Stimulated activated CD8-positive, alpha-beta memory T cell treated with anti-CD3 and anti-CD28 coated beads, Interleukin-7, amount 100 ng/mL, for 1 hour (primary cell): ENCODE measurements around the gene TMEM254.
"Not testable (repeated sequence)": the region's sequence is repeated elsewhere in the genome, so short reads cannot be mapped to it uniquely, and the experiment has no call there.

ENCODE experiments used
- DNase-seq, 2 donors: peaks; one replicate each; pipeline ENCODE4 v3.0.0-alpha.2; 2020; ENCODE audit warnings: low read depth in 2 of 2

The TMEM254 gene

DNA sequence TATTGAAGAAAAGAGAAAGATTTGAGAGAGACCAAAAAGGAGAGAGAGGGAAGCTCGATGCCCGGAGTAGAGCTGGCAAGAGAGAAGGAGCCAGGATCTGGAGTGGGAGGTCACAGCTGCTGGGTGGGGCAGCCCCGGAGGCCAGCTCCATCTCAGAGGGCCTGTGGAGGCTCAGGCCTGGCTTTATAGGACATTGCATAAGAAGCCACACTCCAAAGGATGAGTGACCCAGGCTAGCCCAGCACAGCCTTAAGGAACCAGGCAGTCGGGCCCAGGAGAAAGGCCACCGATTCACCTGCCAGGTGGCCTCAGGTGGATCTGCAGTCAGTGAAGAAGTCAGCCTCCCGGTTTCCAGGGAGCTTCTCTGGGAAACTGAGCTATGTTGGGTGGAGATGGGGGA, 54.7 kb downstream of the TMEM254 start:
- no peak for DNase-seq

DNA sequence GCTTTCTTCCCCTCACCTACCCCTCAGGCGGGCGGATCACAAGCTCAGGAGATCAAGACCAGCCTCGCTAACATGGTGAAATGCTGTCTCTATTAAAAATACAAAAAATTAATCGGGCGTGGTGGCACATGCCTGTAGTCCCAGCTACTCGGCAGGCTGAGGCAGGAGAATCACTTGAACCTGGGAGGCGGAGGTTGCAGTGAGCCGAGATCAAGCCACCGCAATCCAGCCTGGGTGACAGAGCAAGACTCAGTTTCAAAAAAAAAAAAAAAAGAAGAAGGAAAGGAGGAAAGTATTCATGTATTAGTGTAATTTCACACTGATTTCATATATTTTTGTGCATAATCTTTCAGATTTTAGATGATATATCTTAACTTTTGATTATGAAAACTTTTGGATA, 55.2 kb downstream of the TMEM254 start:
- DNase-seq = not testable (repeated sequence)

DNA sequence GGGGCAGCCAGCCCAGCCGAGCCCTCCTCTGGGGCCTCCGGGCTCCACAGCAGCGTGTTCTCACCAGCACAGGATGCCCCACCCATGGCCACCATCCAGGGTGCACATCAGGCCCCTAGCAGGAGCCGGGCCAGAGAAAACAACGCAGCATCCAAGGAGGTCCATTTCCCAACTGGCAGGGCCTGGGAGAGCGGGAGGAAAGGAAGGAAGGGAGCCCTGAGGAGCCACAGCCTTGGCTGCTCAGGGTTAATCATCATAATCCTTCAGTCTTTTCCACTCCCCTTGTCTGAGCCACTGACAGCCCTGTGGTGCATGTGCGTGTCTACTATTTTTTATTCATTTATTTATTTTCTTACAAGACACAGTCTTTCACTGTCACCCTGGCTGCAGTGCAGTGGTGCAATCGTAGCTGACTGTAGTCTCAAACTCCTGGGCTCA, 57.7 kb downstream of the TMEM254 start:
- DNase-seq = no peak

DNA sequence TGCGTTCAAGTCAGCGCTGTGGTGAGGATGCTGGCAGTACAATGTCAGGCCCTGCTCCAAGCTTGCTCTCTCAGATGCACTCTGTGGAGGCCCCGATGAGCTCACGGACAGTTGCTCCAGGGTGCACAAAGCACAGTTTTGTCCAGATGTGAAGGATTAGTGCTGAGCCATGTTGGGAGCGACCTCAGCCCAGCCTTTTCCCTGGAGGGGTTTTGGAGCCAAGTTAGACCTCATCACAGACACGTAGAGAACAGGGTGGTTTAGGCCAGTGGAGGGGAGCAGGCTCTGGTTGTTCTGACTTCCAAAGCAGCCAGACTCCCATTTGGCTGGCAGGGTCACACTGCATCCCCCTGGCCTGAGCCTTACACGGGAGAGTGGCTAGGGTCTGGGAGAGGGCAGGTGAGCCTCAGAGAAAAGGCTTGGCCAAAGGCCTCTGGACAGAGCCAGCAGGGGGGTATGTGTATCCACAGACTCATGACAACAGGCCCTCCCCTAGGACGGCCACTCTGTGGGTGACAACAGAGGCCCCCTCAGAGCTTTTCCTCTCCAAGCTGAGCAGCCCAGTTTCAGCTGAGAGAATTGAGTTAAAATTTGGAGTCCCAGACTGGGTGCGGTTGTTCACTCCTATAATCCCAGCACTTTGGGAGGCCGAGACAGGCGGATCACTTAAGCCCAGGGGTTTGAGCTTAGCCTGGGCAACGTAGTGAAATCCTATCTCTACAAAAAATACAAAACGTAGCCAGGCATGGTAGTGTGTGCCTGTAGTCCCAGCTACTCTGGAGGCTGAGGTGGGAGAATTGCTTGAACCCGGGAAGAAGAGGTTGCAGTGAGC, 58.8 kb downstream of the TMEM254 start:
- no peak for DNase-seq

DNA sequence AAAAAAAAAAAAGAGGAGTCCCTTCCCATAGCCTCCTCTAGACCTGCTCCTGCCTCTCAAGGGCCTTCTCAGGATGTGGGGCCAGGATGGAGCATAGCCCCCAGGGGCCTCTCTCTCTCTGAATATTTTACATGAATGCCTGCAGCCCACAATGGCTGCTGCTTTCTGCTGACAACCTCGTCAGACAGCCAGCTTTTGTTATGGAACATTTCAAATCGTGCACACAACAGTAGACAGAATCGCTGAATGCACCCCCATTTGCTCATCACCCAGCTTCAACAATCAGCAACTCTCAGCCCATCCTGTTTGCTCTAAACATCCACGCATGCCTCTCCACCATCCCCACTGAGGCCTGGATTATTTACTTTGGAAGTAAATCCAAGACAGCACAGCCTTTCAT, 59.5 kb downstream of the TMEM254 start:
- no peak for DNase-seq

DNA sequence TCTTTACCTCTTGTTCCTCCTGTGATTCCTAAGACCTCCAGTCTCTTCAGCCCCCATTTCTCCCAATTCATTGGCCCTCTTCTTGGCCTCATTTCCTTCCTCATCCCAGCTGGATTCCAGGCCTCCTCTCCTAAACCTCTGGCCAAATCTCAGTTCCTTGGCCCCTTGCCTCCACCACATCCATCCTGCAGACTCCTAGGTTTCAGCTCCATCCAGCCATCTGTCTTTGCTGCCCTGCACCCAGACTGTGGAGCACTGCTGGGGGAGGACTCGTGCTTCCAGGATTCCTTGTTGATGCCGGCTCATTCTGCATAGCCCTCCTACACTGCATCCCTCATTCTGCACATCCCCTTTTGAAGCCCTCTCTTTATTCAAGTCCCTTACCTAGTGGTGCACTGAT, 60.8 kb downstream of the TMEM254 start:
- DNase-seq = no peak

DNA sequence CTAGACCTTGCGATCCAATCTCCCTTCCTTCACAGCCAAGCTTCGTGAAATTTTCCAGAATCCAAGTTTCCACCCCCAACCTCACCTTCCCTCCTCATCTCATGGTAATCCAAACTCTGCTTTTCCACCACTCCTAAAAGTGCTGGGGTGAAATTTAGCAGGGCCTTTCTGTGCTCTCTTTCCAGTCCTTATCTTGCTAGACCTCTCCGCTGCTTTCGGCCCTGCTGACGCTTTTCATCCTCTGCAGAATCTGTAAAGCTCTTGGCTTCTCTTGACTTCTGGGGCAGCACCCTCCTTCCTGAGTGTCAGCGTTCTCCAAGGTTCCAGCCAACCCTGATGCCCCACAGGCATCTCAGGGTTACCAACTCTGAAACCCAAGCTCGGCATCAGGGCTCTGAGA, 61.8 kb downstream of the TMEM254 start:
- no peak for DNase-seq

DNA sequence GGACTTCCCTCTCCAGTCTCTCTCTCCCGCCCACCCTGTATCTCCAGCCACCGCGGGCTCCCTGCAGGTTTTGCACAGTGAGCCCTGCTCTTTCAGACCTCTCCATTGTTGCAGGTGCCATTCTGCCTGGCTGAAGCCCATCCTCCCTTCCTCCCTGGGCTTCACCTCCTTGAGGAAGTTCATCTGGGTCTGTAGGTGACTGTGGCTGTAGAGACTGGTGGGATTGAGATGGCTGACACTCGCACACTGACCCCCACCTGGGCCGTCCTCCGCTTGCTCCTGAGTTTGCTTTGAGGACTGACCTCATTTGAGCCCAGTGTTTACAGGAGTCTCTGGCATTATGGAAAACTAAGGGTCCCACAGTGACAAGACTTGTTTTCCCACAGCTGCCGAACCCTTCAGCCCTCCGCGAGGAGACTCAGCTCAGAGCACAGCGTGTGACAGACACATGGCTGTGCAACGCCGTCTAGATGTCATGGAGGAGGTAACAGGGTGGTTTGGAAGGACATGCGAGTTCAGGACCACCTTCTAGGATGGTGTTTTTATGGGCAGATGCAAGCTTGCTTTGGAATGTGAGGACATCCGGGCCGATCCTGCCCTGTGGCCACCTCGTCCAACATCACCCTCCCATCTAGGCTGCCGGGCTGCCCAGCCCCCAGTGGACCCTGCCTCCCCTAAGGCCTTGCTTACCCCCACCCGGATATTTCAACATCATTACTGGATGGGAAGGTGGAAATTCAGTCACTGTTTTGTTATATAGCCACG, 63.4 kb downstream of the TMEM254 start:
- no peak for DNase-seq
